ENCODE results near the gene TOM1L2.

The TOM1L2 gene

GRCh38 chr17:17826942-17827785 lies 145.0 kb downstream of the TOM1L2 start:
- H3K27ac ChIP-seq: peak overlapping the region; percentile 89
- TF ChIP-seq ZFX (IDR thresholded peaks at IDR 0.05; ENCODE audit: borderline replicate concordance) (no peak), CTCF (IDR thresholded peaks at IDR 0.05) (no peak)

GRCh38 chr17:17826342-17826713 lies 145.9 kb downstream of the TOM1L2 start:
- TF ChIP-seq ZFX (IDR thresholded peaks at IDR 0.05; ENCODE audit: borderline replicate concordance) (no peak), CTCF (IDR thresholded peaks at IDR 0.05) (no peak)
- peak overlapping the region; percentile 89 for H3K27ac ChIP-seq

- peak overlapping the region; percentile 89 for H3K27ac ChIP-seq
- TF ChIP-seq ZFX (IDR thresholded peaks at IDR 0.05; ENCODE audit: borderline replicate concordance) (no peak), CTCF (IDR thresholded peaks at IDR 0.05) (no peak)
These were observed 147.2 kb downstream of the TOM1L2 start for GRCh38 chr17:17824783-17825614.

GRCh38 chr17:17824119-17824782 lies 147.9 kb downstream of the TOM1L2 start:
- TF ChIP-seq CTCF (IDR thresholded peaks at IDR 0.05) (no peak), ZFX (IDR thresholded peaks at IDR 0.05; ENCODE audit: borderline replicate concordance) (no peak)
- peak overlapping the region; percentile 89 for H3K27ac ChIP-seq

- TF ChIP-seq ZFX (IDR thresholded peaks at IDR 0.05; ENCODE audit: borderline replicate concordance) (no peak), CTCF (IDR thresholded peaks at IDR 0.05) (no peak)
- H3K27ac ChIP-seq: peak overlapping the region; percentile 89
These were observed 148.6 kb downstream of the TOM1L2 start for GRCh38 chr17:17823433-17824118.

GRCh38 chr17:17822616-17823015 lies 149.6 kb downstream of the TOM1L2 start:
- peak overlapping the region; percentile 89 for H3K27ac ChIP-seq
- TF ChIP-seq CTCF (IDR thresholded peaks at IDR 0.05): no peak
- no peak for TF ChIP-seq ZFX (IDR thresholded peaks at IDR 0.05; ENCODE audit: borderline replicate concordance)

Data from 22Rv1 (cell line).